CD4-positive, alpha-beta T cell treated with Interleukin-2 at 100 ng/mL for 4 hours (primary cell): Measurements from ENCODE around the gene MRPL37.

ENCODE experiments used
- DNase-seq: peaks from one replicate; pipeline ENCODE4 v3.0.0-alpha.2; 2020; ENCODE audit warnings: low spot score

MRPL37 gene

GRCh38 chr1:54265126-54265525, 65.2 kb downstream of the MRPL37 start:
- DNase-seq, result no peak

GRCh38 chr1:54265659-54266058, 65.7 kb downstream of the MRPL37 start:
- no peak for DNase-seq

DNA sequence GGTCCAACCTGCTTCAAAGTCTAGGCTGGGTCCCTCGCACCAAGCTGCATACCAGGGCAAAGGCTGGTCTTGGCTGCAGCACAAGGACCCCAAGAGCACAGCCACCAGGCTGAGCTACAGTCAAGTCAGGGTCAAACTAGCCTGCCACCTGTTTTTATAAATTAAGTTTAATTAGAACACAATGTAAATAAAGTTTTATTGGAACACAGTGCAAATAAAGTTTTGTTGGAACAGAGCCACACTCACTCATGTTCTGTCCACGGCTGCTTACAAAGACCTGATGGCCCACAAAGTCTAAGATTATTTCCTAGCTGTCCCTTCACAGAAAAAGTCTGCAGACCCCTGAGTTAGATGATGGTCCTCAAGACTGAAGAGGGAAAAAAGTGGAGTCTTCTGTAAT, 66.2 kb downstream of the MRPL37 start:
- no peak for DNase-seq

DNA sequence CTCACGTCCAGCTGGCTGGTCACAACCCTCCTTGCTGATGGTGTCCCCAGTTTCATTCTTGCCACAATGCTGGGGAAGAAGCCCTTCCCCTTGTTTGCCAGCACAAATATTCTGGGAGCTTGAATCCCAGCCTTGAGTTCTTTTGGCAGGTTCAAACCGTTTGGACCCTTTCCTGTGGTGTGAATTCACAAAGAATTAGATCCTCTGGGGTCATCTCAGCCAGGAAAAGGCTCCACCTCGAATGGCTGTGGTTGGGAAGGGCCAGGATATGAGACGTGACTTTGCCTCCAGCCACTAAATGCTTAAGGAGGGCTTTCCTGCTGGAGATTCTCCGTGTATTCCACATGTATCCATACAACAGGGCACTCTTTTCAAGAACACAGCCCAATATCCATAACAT, 66.9 kb downstream of the MRPL37 start:
- DNase-seq, result no peak
